ENCODE measurements around the gene RTL1.
A peak's percentile ranks its signal among the peaks of the same experiment; 100 is the strongest.

RTL1 gene

DNA sequence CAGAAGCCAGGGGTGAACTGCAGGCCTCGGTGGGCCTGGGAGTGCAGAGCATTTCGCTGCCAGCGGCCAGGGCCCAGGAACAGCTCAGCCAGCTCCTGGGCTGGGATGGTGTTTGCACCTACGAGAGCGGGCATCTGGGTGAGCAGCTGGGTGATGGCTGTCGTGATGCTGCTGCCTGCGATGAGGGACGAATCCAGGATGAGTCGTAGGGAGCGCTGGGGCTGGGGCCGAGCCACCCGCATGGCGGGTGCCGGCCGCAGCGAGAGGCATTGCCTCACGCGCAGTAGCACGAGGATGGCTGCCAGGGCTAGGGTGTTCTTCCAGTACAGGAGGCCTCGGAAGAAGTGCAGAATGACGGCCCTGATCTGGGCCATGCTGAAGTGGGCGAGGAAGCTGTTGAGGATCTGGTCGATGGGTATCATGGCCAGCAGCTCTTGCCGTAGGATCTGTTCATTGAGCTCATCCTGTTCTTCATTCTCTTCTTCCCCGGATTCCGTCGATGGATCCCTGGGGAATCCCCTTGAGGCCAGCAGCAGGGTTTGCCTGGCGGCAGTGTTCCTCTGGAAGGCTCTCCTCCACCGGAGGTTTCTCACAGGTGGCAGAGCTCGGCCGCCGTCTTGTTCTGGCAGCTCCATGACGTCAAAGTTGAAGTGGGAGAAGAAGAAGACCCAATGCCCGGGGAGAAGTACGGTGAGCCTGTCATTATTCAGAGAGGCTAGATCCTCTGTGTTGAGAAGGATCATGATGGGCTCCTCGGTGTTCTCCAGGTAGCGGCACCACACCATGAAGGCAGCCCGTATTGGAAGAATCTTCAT, 22.1 kb downstream of the RTL1 start:
- DNase-seq = no peak

DNA sequence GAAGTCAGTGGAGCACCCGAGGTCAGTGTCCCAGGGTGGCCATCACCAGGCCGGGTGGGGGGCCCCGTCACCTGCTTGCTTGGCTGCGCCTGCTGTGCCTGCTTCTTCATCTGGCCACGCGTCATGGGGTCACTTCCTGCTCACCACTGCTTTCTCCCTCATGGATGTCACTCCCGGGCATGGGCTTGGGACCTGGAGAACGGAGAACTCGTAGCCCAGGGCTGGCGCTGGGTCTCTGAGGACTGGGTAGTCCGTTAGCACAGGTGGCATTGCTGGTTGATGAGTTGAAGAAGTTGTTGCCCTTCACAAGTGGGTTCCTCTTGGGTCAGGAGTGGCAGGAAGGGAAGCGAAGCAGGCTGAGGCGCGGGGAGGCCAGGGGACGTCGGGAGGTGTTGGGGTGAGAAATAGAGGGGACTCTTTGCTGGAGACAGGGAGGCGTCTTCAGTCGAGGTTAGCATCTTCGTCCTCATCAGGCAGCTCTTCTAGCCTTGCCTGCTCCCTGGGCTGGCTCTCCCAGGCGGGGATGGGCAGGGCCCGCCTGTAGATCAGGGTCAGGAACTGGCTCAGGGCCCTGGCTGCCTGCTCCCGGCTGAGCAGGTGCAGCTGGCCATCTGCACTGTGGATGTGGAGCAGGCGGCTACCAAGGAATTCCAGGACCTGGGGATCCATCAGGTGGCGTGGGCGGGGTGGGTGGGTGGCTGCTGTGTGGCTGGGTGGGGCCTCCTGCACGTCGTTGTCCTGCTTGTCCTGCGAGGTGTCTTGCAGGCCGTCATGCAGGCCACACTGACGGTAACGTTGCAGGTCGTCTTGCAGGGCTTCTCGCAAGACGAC, 23.0 kb downstream of the RTL1 start:
- no peak for DNase-seq

DNA sequence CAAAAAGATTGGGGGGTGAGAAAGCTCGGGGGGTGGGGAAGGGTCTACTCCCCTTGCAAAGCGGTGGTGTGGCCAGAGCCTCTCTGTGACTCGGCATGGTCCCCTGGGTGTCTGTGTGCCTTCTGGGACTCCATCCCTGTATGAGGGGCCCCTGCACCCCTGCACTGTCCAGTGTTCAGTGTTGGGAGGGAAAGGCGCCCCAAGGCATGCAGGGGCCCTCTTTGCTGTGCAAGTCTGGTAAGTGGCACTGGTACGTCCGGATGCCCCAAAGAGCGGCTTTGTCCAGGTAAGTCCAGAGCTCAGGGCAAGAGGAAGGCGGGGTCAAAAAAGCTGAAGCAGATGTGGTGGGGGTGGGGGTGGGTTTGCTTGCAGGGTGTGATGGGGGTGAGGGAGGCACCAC, 23.7 kb downstream of the RTL1 start:
- no peak for DNase-seq

DNA sequence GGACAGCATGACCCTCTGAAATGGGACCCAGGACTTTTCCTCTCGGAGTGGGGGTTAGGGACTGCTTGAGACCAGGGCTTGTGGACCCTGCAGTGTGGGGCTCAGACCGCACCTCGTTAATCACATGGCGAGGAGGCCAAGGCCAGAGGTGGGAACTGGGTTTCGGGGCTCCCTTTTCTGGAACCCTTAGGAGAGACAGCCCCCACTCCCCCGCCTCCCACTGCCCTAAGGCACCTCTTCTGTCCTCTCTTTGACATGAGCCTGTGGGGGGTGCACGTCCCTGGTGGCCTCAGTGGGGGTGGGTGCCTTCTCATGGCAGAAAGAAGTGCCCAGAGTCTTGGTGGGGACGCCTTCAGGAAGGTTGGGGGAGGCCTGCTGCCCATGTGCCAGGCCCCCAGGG, 24.3 kb downstream of the RTL1 start:
- DNase-seq = no peak

DNA sequence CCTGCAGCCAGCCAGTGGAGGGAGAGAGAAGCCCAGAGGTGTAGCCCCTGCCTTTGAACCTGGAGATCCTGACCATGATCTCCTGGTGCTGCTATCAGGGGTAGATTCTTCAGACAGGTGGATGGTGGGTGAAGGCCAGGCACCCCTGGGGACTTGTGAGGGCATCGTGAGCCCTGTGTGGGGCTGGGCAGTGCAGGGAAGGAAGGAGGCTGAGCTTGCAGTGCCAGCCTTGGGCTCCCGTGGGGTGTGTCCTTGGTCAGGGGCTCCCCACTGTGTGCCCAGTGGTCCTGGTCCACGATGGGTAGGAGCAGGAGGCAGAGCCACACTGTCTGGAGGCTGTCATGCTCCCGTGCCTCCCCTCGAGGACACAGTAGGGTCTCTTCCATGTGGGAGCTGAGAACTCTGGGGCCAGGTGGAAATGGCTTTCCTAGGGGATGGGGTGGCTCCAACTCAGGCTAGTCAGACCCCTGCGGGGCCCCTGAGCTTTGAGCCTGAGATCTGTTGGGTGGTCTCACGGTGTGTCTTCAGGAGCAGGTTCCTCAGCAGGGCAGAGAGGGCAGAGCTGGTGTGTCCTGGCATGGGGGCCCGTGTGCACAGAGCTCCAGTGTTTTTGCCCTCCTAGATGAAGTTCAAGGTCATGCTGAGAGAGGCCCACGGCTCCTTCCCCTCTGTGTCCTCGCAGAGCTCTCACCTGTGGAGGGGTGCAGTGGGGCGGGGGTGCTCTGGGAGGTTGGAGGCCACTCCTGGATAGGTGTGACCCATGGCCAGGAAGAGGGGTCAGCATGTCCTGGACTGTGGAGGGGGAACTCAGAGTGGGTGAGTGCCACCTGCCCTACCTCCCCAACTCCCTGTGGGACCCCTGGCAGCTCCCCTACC, 25.0 kb downstream of the RTL1 start:
- DNase-seq = no peak

DNA sequence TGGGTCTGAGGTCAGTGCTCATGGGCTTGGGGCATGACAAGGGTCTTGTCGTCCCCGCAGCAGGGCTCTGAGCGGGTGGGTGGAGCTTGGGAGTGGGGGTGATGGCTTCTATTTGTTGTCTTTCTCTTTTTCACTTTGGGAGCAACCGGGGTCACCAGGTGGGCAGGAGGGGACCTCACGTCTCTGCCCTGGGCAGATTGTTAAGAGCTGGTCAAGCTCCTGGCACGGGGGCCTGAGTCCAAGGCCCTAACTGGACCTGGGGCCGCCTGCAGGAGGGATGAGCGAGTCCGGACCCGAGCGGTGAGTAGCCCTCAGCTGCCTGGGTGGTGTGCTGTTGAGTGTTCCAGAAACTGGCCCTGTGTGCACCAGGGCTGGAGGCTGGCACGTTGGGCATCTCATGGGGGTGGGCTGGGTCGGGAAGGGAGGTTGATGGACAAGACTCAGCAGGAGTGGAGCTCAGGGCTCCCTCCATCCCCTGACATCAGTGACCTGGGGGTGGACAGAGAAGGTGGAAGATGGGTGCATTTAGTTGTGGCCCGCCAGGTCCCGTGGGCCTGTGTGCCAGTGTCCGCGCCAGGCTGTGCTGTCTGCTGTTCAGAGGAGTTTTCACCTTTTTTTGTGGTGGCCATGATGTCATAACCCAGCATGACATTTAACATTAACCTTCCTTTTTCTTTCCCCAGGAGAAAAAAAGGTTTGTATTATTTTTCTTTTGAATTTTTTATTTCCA, 27.5 kb downstream of the RTL1 start:
- no peak for DNase-seq

DNA sequence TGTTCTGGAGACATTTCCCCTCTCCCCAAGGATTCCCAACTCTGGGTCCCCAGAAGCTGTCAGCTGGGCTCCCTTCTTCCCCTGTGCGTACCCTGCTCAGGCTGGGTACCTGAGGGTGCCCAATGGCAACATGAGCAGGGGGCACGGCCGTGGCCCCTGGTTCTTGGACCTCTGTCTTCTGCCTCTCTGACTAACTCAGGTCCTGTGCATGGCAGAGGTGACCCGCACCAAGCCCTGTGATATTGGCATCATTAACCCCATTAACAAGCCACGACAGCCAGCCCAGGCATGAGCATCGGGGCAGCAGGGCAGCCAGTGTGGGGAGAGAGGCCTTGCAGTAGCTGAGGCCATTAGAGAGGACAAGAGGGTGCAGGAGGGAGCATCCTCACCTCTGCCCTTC, 28.4 kb downstream of the RTL1 start:
- DNase-seq = no peak

DNA sequence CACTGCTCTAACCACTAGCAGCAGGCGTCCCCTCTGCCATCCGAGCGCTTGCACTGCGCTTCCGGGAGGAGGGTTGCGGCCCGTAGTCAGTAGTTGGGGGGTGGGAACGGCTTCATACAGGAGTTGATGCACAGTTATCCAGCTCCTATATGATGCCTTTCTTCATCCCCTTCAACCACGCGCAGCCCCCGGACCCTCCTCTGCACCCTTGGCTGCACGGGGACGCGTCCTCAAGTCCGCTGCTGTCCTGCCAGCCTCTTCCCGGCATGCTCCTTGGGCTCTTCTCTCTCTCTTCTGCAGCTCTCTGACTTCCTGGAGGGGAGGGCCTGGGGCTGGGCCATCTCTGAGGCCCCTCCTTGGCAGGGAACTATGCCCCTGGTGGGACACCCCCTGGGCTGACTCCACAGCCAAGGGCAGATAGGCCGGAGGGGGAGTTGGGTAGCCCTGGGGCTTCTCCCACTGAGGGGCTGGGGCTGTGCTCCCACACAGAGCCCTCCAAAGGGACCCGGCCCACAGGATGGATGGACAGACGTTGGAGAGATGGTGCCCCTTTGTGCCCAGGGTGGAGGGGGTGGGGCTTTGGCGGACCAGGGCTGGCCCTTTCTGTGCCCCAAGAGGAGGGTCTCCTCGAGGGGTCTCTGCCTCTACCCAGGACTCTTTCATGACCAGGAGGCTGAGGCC, 29.0 kb downstream of the RTL1 start:
- DNase-seq = no peak

DNA sequence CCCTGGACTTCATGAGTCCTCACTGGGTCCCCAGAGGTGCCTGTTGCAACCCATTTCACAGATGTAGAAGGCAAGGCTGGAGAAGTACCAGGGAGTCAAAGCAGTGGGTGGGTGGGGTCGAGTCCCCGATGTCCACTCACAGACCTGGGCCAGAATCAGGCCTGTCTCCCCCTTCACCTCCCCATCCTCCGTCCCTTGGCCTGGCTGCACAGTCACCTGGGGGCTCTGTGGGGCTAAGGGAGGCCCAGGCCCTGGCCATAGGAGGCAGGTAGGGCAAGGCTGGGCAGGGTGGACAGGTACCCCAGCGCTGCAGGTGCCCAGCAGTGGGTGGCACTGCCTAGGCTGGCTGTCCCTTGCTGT, 29.5 kb downstream of the RTL1 start:
- no peak for DNase-seq

DNA sequence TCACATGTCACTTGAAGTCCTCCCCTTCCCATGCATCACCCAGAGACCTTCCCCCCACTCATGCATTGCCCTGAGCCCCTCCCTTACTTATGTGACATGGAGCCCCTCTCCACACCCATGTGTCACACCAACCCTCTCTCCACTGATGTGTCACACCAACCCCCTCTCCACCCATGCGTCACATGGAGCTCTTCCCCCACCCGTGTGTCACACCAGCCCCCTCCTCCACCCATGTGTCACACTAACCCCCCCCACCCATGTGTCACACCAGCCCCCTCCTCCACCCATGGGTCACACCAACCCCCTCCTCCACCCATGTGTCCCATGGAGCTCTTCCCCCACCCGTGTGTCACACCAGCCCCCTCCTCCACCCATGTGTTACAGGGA, 30.4 kb downstream of the RTL1 start:
- DNase-seq = peak; percentile 36

DNA sequence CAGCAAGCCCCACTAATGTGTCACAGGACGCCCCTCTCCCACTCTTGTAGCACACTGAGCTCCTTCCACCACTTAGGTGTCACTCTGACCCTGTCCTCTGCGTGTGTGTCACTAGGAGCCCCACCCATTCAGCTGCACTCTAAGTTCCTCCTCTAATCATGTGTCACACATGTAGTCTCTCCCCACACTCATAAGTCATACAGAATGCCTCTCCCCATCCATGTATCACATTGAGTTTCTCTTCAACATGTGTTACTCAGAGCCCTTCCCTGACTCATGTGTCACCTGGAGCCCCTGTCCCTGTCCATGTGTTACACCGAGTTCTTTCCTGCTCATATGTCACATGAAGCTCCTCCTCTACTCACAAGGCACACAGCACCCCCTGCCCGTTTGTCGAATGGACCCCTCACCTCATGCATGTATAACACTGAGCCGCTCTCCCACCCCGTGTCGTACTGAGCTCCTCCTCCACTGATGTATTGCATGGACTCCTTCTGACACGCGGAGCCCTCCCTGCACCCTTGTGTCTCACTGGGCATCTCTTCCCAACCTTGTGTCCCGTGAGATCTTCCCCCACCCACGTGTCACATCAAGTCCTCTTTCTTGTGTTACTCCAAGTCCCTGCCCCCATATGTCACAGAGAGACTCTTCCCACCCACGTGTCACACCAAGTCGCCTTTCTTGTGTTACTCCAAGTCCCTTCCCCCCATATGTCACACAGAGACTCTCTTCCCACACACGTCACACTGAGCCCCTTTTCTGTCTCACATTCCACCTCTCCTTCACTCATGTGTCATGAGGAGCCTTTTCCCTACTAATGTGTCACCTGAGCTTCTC, 31.0 kb downstream of the RTL1 start:
- DNase-seq = peak; percentile 47

DNA sequence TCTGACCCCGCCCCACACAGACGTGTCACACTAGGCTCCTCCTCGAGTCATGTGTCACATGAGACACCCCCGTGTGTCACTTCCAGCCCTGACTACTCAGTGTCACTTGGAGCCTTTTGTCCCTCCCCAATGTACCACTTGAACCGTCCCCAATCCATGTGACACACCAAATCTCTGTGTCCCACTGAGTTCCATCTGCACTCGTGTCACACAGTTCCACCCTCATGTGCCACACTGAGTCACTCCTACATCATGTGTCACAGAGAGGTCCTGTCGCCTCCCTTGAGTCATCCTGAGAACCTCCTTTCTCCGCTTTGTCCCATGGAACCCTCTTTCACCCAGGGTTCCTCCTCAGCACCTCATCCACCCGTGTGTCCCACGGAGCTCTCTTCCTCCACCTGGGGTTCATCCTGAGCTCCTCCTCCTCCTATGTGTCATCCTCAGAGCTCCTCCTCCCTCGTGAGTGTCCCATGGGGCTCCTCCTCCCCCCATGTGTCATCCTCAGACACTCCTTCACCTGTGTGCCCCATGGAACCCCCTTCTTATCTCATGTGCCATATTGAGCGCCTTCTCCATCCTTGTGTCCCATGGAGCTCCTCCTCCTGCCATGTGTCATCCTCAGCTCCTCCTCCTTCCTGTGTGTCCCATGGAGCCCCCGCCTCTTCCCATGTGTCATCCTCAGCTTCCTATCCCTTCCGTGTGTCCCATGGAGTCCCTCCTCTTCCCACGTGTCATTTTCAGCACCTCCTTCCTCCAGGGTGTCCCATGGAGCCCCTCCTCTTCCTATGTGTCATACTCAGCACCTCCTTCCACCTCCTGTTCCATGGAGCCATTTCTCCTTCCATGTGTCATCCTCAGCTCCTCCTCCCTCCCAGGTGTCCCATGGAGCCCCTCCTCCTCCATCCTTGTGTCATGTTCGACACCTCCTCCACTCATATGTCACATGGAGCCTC, 32.0 kb downstream of the RTL1 start:
- DNase-seq = peak; percentile 87

DNA sequence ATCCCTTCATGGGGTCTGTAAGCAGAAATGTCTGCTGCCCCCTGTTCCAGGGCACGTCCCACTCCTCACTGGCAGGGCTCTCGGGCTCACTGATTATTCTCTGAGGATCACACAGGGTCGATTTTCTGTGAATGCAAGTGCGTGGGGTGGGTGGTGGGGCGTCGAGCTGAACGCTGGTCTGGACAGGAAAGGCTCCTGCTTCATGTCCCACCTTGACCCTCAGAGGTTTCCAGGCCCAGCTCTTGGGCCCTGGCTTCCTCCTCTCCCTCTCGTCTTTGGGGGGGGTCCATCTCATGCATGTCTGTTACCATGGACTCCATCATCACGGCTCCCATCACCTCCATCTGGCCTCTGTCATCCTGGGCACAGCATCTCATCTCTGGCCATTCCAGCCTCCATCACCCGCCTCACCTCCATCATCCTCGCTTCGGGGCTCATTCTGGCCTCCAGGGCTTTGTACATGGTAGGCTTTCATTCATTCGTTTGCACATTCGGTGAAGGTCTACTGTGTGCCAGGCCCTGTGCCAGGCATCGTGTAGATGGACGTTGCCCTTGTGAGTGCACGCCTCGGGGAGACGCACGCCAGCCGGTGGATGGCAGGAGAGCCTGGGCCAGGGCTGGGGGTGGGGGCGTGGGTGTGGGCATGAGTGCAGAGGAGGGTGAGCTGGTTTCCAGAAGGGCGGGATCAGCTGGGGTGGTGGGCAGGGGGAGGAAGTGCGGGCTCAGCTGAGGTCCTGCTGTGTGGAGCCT, 34.7 kb downstream of the RTL1 start:
- no peak for DNase-seq

DNA sequence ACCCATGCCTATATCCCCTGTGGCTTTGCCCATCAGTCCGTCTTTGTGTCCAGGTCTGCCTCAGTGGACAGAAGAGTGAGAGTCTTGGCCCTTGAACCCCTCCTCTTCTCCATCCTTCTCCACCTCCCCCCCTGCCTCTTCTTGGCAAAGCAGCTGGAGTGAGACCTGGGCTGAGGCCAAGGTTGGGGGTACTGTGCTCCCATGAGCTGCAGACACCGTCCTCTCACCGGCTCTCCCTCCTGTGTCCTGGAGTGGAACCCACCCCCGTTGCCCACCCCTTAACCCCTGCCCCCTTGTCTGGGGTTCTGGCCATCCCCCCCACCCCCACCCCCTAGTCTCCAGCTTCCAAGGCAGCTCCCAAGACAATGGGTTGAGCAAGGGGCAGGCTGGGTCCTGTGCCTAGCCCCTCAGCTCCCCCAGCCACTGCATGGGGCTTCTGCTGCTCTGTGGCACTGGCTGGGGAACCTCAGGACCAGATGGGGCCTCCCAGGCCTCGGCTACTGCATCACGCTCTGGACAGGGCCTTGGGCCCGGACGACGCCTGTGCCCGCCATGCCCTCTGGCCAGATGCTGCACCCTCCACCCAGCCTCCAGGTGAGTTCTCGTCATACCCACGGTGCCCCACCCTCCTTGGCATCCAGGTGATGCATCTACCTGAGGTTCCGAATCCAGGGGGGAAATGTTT, 35.7 kb downstream of the RTL1 start:
- DNase-seq = no peak

DNA sequence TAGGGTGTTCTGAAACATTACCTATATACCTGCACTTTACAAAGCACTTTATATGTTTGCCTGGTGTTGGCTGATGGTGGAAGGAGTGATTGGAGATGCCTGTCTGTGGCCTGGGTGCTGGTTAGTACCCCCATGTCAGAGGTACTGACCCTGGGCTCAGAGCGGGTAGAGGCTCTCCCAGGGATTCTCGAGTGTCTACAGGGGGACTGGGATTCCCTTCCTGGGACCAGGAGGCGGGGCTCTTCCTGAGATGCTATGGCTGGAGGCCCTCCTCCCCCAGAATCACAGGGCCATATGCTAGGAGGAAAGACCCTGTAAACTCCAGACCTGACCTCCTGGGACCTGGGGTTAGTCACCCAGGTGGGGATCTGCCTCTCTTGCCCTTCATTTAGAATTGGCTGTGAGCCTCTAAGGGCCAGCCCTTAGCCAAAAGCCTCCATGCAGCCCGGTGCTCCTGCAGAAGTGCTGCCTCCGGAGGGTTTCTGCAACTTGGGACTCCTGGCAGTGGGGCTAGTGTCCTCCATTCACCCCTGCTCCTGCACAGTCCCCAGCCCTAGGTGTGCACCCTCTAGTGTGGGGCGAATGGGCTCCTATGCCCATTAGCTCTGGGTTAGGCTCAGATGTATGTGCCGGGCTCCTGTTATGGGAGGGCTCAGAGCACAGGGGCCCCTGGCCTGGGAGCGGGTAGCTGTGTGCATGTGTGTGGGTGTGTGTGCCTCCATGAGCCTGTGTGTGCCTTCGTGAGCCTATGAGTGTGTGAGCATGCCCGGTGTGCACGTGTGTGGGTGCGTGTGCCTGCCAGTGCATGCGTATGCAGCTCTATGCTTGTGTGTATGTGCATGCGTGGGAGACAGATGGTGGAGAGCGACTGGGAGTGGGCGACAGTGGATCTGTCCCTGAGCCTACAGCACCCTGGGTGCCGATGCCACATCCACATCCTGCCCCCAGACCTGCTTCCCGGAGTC, 36.6 kb downstream of the RTL1 start:
- DNase-seq = no peak

DNA sequence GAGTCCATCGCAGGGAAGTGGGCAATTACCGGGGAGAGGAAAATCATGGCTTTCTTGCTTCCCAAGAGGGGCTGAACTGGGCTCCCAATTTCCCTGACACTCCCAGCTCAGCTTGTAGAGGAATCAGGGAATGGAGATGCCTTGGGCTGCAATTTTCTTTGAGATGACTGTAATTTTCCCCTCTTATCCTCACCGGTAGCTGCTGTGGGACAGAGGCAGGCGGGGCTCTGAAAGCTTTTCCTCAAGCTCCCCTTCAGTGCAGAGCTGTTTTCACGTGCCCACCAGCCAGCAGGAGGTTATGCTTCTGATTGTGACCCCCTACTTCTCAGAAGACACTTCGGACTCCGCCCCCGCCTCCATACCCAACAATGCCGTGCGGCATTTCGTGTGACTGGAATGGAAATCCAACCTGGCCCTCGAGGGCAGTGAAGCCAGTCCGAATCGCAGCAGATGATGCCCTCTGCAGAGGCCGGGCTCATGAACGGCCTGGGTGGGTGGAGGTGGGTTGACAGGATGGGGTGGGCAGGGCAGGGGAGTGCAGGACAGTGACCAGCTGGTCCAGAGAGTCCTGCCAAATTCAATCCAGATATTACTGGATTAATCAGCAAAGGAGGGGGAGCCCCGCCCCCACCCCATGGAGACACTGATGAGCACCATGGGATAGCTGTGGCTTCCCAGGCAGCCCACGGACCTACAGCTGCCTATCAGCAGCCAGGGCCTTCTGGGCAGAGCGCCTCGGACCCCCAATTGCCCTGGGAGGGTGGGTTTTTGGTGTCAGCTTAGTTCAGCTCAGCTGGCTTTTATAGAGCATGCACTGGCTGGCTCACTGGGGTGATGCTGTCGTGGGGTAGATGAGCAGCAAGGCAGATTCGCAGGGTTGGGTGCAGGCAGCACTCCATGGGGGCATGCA, 37.6 kb downstream of the RTL1 start:
- no peak for DNase-seq

All from fibroblast of skin of right biceps (primary cell).